ENCODE results near the gene NPY4R2.
"Not testable (repeated sequence)": the region's sequence is repeated elsewhere in the genome, so short reads cannot be mapped to it uniquely, and the experiment has no call there.

NPY4R2 gene

DNA sequence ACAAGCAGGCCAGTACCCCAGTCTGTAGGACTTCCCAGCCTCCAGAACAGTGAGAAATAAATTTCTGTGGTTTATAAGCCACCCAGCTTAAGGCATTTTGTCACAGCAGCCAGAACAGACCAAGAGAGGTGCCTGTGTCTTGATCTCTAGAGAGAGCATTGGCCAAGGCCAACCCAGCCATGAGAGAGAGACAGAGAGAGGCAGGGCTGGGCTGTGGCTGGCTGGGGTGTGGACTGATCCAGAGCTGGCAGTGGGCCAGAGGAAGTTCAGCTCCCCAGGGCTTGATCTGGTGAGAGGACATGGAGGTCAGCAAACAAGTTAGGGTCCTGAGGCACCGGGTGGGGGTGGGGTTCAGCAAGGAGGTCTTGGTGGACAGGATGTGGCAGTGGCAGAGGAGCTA is 14.4 kb downstream of the NPY4R2 start:
- DNase-seq (ENCODE audit: low read depth, low spot score), result not testable (repeated sequence)

GRCh38 chr10:47933462-47933861 is 15.0 kb downstream of the NPY4R2 start:
- DNase-seq (ENCODE audit: low read depth, low spot score), result not testable (repeated sequence)

GRCh38 chr10:47936772-47937228 is 18.3 kb downstream of the NPY4R2 start:
- DNase-seq (ENCODE audit: low read depth, low spot score), result not testable (repeated sequence)

GRCh38 chr10:47937634-47938033 is 19.2 kb downstream of the NPY4R2 start:
- DNase-seq (ENCODE audit: low read depth, low spot score), result not testable (repeated sequence)

DNA sequence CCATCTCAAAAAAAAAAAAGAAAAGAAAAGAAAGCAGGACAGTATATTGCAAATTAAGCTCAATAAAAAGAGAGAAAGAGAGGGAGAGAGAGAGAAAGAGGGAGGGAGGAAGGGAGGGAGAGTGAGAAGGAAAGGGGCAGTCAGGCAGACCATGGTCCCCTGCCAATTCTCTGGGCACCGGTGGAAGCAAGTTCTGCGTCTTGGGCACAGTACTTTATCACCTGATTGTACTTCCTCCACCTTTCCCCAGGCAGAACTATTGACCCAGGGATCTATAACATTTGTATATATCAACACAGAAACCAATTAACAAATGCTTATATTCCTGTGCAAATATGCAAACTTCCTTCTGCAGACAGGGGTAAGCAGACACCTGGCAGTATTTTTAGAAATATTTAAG is 22.4 kb downstream of the NPY4R2 start:
- DNase-seq (ENCODE audit: low read depth, low spot score), result not testable (repeated sequence)

GRCh38 chr10:47941379-47941778 is 22.9 kb downstream of the NPY4R2 start:
- DNase-seq (ENCODE audit: low read depth, low spot score), result not testable (repeated sequence)

DNA sequence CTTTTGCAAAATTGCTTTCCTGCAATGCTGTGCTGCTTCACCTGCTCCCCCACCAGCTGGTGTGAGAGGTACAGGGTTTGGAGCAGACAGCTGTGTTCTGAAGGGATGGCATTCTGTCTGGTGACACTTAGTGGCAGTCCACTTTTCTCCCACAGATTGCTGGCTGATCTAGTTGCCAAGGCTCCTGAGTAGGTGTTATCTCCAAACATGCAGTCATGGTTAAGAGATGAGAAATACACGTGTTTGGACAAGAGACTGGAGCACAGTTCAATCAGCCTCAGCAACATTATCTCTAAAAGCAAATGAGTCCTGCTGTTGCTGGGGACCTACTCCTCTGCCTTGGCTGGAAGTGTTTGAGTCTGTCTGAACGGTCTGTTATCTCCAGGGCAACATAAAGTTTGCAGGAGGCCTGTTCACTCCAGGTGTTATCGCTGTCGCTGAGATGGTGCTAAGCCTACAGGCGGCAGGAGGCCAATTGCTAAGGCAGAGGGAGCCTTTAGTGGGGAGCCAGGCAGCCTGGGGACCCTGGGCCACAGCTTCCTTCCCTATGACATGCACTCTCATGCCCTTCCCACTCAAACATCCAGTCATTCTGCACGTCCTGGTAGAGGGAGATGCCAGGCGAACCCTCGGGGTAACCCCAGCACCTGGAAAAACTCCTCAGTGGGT is 24.0 kb downstream of the NPY4R2 start:
- not testable (repeated sequence) for DNase-seq (ENCODE audit: low read depth, low spot score)

GRCh38 chr10:47943328-47943727 is 24.9 kb downstream of the NPY4R2 start:
- not testable (repeated sequence) for DNase-seq (ENCODE audit: low read depth, low spot score)

DNA sequence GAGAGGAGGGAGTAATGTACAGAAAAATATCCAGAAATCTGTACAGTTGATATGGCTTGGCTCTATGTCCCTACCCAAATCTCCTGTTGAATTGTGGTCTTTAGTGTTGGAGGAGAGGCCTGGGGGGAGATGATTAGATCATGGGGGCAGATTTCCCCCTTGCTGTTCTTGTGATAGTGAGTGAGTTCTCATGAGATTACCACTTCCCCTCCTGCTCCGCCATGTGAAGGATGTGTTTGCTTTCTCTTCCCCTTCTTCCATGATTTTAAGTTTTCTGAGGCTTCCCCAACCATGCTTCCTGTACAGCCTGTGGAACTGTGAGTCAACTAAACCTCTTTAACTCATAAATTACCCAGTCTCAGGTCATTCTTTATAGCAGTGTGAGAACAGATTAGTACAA is 29.0 kb downstream of the NPY4R2 start:
- not testable (repeated sequence) for DNase-seq (ENCODE audit: low read depth, low spot score)

DNA sequence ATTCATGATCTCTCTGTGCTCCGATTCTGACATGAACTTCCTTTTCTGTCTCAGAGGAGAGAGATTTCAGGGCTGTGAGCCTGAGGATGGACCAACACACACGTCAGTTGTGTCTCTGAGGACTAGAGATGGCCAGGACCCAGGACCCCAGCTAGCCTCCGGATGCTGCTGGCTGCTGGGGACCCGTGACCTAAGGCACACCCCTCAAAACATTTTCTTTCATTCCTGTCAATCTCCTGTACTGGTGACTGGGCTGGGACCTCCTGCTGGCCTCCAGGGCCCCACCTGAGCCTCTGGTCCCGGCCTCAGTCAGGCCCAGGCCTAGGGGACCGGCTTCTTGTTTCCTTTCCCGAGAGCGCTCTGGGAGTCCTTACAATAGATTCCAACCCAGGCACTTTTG is 38.7 kb downstream of the NPY4R2 start:
- not testable (repeated sequence) for DNase-seq (ENCODE audit: low read depth, low spot score)

GRCh38 chr10:47959677-47960076 is 41.2 kb downstream of the NPY4R2 start:
- not testable (repeated sequence) for DNase-seq (ENCODE audit: low read depth, low spot score)

DNA sequence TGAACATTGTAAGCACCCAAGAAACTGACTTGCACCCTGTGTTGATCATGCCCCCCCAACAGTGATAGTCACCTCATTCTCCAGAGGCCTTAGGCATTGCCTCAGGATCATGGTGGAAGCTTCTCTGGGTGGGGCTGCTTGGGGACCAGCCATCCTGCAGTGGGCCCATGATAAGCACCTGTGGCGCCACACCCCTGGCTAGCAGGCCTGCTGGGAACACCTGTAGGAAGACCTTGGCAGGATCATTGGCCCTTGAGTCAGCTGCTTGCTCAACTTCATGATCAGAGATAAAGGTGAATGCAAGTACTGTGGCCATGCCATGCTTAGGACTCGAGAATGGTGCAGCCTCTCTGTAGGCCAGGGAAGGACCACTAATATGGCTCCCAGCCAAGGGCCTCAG is 42.2 kb downstream of the NPY4R2 start:
- DNase-seq (ENCODE audit: low read depth, low spot score), result not testable (repeated sequence)

GRCh38 chr10:47962785-47963184 is 44.3 kb downstream of the NPY4R2 start:
- DNase-seq (ENCODE audit: low read depth, low spot score), result not testable (repeated sequence)

GRCh38 chr10:47964280-47965063 is 46.0 kb downstream of the NPY4R2 start:
- not testable (repeated sequence) for DNase-seq (ENCODE audit: low read depth, low spot score)

GRCh38 chr10:47968988-47969387 is 50.5 kb downstream of the NPY4R2 start:
- not testable (repeated sequence) for DNase-seq (ENCODE audit: low read depth, low spot score)

DNA sequence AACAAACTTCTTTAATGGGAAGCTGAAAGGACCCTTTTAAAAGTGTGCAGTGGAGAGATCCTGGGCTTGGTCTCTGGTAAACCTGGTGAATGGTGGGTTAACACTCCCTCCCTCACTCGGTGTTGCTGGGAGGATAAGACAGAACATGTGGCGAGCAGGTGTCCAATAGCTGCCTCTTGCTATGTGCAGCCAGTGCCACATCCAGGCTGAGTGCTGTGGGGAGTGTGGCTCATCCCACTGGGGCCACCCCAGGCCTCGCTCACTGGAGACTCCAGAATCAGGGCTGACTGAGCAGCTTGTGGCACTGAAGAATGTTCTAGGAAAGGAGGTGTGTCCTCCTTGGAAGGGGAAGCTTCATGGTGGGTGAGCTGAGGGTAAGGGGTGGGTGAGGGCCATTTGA is 51.6 kb downstream of the NPY4R2 start:
- not testable (repeated sequence) for DNase-seq (ENCODE audit: low read depth, low spot score)

- not testable (repeated sequence) for DNase-seq (ENCODE audit: low read depth, low spot score)
These were observed 53.1 kb downstream of the NPY4R2 start for GRCh38 chr10:47971598-47971997.

DNA sequence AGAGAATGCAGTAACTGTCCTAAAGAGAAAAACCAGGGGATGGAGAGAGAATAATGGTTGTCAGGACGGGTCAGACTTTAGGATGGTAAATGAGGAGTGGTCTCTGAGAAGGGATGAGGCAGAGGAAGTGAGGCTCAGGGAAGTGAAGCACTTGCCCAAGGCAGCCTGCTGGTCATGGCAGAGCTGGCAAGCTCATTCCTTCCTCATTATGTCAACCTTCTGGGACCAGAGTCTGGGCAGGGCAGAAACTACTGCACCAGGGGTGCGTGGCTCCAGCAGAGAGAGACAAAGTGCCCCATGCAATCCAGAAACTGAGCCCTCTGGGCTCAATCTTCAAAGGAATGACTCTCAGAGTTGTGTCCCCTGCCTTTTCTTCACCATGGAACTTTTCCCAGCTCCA is 53.6 kb downstream of the NPY4R2 start:
- not testable (repeated sequence) for DNase-seq (ENCODE audit: low read depth, low spot score)

Data from iPS DF 19.7 (cell line).